Measurements from ENCODE around the gene NEDD9. TPM values are rescaled to one million over a fixed set of nuclear protein-coding genes. Genes with fewer than 3 reads are reported as not detected.

Gene NEDD9
- total and polyA plus RNA-seq, 3 experiments from 2014 or later = 39.9 to 41.0 (median 40.2) TPM

- H3K27me3 ChIP-seq (ENCODE audit: insufficient read depth, low read length, poor library complexity, severe bottlenecking) = no peaks in the 10 kb centered on the region
- Mint-ChIP-seq H3K9me3 (no peaks in the 10 kb centered on the region), H3K27me3 (no peaks in the 10 kb centered on the region), H3K36me3 (peaks cover 12 to 82% (median 23%) of the 10 kb centered on the region in 3 donors), H3K27ac (no peak overlapping the region), H3K4me1 (peaks cover 60 to 74% (median 70%) of the 10 kb centered on the region in 3 donors), H3K4me3 (no peak overlapping the region)
- no peak overlapping the region for H3K27ac ChIP-seq (ENCODE audit: low read depth, low read length)
- ChIA-PET CTCF (no interaction called here), POLR2A (no interaction called here)
- DNase-seq = no peak
- peaks cover 15% of the 10 kb centered on the region for H3K4me1 ChIP-seq (ENCODE audit: insufficient read depth, low read length)
- H3K4me3 ChIP-seq (ENCODE audit: low read length) = no peak overlapping the region
- peaks cover 9% of the 10 kb centered on the region for H3K36me3 ChIP-seq (ENCODE audit: insufficient read depth, low read length)
- H3K9me3 ChIP-seq (ENCODE audit: low read length) = no peaks in the 10 kb centered on the region
Measured at GRCh38 chr6:11212664-11213063, 19.8 kb downstream of the NEDD9 start.

GRCh38 chr6:11211254-11211653, 21.2 kb downstream of the NEDD9 start:
- H3K4me1 ChIP-seq (ENCODE audit: insufficient read depth, low read length) = peaks cover 15% of the 10 kb centered on the region
- H3K27me3 Mint-ChIP-seq = no peaks in the 10 kb centered on the region
- CTCF ChIA-PET = no interaction called here

GRCh38 chr6:11210386-11211138, 21.9 kb downstream of the NEDD9 start:
- H3K9me3 Mint-ChIP-seq = no peaks in the 10 kb centered on the region
- ChIA-PET CTCF (no interaction called here), POLR2A (no interaction called here)
- Histone ChIP-seq H3K36me3 (ENCODE audit: insufficient read depth, low read length) (peaks cover 9% of the 10 kb centered on the region), H3K4me3 (ENCODE audit: low read length) (no peak overlapping the region), H3K27ac (ENCODE audit: low read depth, low read length) (no peak overlapping the region), H3K9me3 (ENCODE audit: low read length) (no peaks in the 10 kb centered on the region), H3K4me1 (ENCODE audit: insufficient read depth, low read length) (peaks cover 15% of the 10 kb centered on the region), H3K27me3 (ENCODE audit: insufficient read depth, low read length, poor library complexity, severe bottlenecking) (no peaks in the 10 kb centered on the region)
- DNase-seq = no peak
- peak overlapping the region in 3 of 7 donors; percentile 16 to 44 (median 33) for H3K4me3 Mint-ChIP-seq
- peaks cover 12 to 84% (median 30%) of the 10 kb centered on the region in 3 donors for H3K36me3 Mint-ChIP-seq
- peak overlapping the region in 6 of 8 donors; percentile 13 to 84 (median 68) for H3K27ac Mint-ChIP-seq
- peaks cover 52 to 77% (median 75%) of the 10 kb centered on the region in 3 donors for H3K4me1 Mint-ChIP-seq
- H3K27me3 Mint-ChIP-seq = no peaks in the 10 kb centered on the region

More at GRCh38 chr6:11211254-11211653, 21.2 kb downstream of the NEDD9 start:
- Mint-ChIP-seq H3K4me3 (peak overlapping the region in 4 of 7 donors; percentile 16 to 75 (median 50)), H3K36me3 (peaks cover 12 to 87% (median 27%) of the 10 kb centered on the region in 3 donors), H3K27ac (peak overlapping the region in 6 of 8 donors; percentile 50 to 84 (median 69)), H3K9me3 (no peaks in the 10 kb centered on the region), H3K4me1 (peaks cover 54 to 77% (median 71%) of the 10 kb centered on the region in 3 donors)
- POLR2A ChIA-PET = no interaction called here
- H3K4me3 ChIP-seq (ENCODE audit: low read length) = no peak overlapping the region
- peaks cover 9% of the 10 kb centered on the region for H3K36me3 ChIP-seq (ENCODE audit: insufficient read depth, low read length)
- H3K27ac ChIP-seq (ENCODE audit: low read depth, low read length) = no peak overlapping the region
- no peaks in the 10 kb centered on the region for H3K9me3 ChIP-seq (ENCODE audit: low read length)
- no peaks in the 10 kb centered on the region for H3K27me3 ChIP-seq (ENCODE audit: insufficient read depth, low read length, poor library complexity, severe bottlenecking)
- no peak for DNase-seq

- H3K27me3 ChIP-seq (ENCODE audit: insufficient read depth, low read length, poor library complexity, severe bottlenecking) = no peaks in the 10 kb centered on the region
- H3K27ac ChIP-seq (ENCODE audit: low read depth, low read length) = no peak overlapping the region
- peak overlapping the region in 1 of 7 donors; percentile 6 for H3K4me3 Mint-ChIP-seq
- H3K4me3 ChIP-seq (ENCODE audit: low read length) = no peak overlapping the region
- POLR2A ChIA-PET = no interaction called here
- H3K4me1 Mint-ChIP-seq = peaks cover 48 to 77% (median 70%) of the 10 kb centered on the region in 3 donors
- peak overlapping the region in 6 of 8 donors; percentile 1 to 82 (median 50) for H3K27ac Mint-ChIP-seq
- H3K9me3 ChIP-seq (ENCODE audit: low read length) = no peaks in the 10 kb centered on the region
- no peak for DNase-seq
- no peaks in the 10 kb centered on the region for H3K9me3 Mint-ChIP-seq
- CTCF ChIA-PET = no interaction called here
- peaks cover 9% of the 10 kb centered on the region for H3K36me3 ChIP-seq (ENCODE audit: insufficient read depth, low read length)
- H3K27me3 Mint-ChIP-seq = no peaks in the 10 kb centered on the region
- peaks cover 15% of the 10 kb centered on the region for H3K4me1 ChIP-seq (ENCODE audit: insufficient read depth, low read length)
- H3K36me3 Mint-ChIP-seq = peaks cover 12 to 82% (median 27%) of the 10 kb centered on the region in 3 donors
Measured at GRCh38 chr6:11209906-11210305, 22.6 kb downstream of the NEDD9 start.

- no peak for DNase-seq
- H3K27me3 Mint-ChIP-seq = no peaks in the 10 kb centered on the region
- H3K9me3 Mint-ChIP-seq = no peaks in the 10 kb centered on the region
- H3K27ac Mint-ChIP-seq = peak overlapping the region in 6 of 8 donors; percentile 13 to 72 (median 51)
- CTCF ChIA-PET = no interaction called here
- H3K27ac ChIP-seq (ENCODE audit: low read depth, low read length) = no peak overlapping the region
- H3K36me3 ChIP-seq (ENCODE audit: insufficient read depth, low read length) = peaks cover 9% of the 10 kb centered on the region
- H3K4me1 ChIP-seq (ENCODE audit: insufficient read depth, low read length) = peaks cover 15% of the 10 kb centered on the region
- POLR2A ChIA-PET = no interaction called here
- H3K4me1 Mint-ChIP-seq = peaks cover 48 to 78% (median 67%) of the 10 kb centered on the region in 3 donors
- H3K4me3 Mint-ChIP-seq = no peak overlapping the region
- no peak overlapping the region for H3K4me3 ChIP-seq (ENCODE audit: low read length)
- H3K36me3 Mint-ChIP-seq = peaks cover 12 to 78% (median 26%) of the 10 kb centered on the region in 3 donors
- H3K9me3 ChIP-seq (ENCODE audit: low read length) = no peaks in the 10 kb centered on the region
- H3K27me3 ChIP-seq (ENCODE audit: insufficient read depth, low read length, poor library complexity, severe bottlenecking) = no peaks in the 10 kb centered on the region
Measured at GRCh38 chr6:11209369-11209768, 23.1 kb downstream of the NEDD9 start.

GRCh38 chr6:11208854-11209253, 23.6 kb downstream of the NEDD9 start:
- H3K36me3 Mint-ChIP-seq = peaks cover 11 to 76% (median 26%) of the 10 kb centered on the region in 3 donors
- peaks cover 9% of the 10 kb centered on the region for H3K36me3 ChIP-seq (ENCODE audit: insufficient read depth, low read length)
- CTCF ChIA-PET = no interaction called here

GRCh38 chr6:11208267-11208666, 24.2 kb downstream of the NEDD9 start:
- Mint-ChIP-seq H3K4me3 (peak overlapping the region in 1 of 7 donors; percentile 40), H3K36me3 (peaks cover 6 to 76% (median 30%) of the 10 kb centered on the region in 3 donors), H3K4me1 (peaks cover 51 to 83% (median 72%) of the 10 kb centered on the region in 3 donors), H3K27me3 (no peaks in the 10 kb centered on the region), H3K27ac (peak overlapping the region in 4 of 8 donors; percentile 47 to 84 (median 66)), H3K9me3 (no peaks in the 10 kb centered on the region)
- no peak for DNase-seq
- ChIA-PET CTCF (no interaction called here), POLR2A (no interaction called here)
- no peaks in the 10 kb centered on the region for H3K9me3 ChIP-seq (ENCODE audit: low read length)
- no peaks in the 10 kb centered on the region for H3K27me3 ChIP-seq (ENCODE audit: insufficient read depth, low read length, poor library complexity, severe bottlenecking)
- H3K27ac ChIP-seq (ENCODE audit: low read depth, low read length) = no peak overlapping the region
- H3K36me3 ChIP-seq (ENCODE audit: insufficient read depth, low read length) = peaks cover 7% of the 10 kb centered on the region
- H3K4me1 ChIP-seq (ENCODE audit: insufficient read depth, low read length) = peaks cover 20% of the 10 kb centered on the region
- no peak overlapping the region for H3K4me3 ChIP-seq (ENCODE audit: low read length)

More at GRCh38 chr6:11208854-11209253, 23.6 kb downstream of the NEDD9 start:
- Histone ChIP-seq H3K27ac (ENCODE audit: low read depth, low read length) (no peak overlapping the region), H3K4me1 (ENCODE audit: insufficient read depth, low read length) (peaks cover 15% of the 10 kb centered on the region), H3K27me3 (ENCODE audit: insufficient read depth, low read length, poor library complexity, severe bottlenecking) (no peaks in the 10 kb centered on the region), H3K4me3 (ENCODE audit: low read length) (no peak overlapping the region), H3K9me3 (ENCODE audit: low read length) (no peaks in the 10 kb centered on the region)
- no peak for DNase-seq
- H3K4me3 Mint-ChIP-seq = no peak overlapping the region
- no peaks in the 10 kb centered on the region for H3K27me3 Mint-ChIP-seq
- no peaks in the 10 kb centered on the region for H3K9me3 Mint-ChIP-seq
- H3K4me1 Mint-ChIP-seq = peaks cover 50 to 83% (median 71%) of the 10 kb centered on the region in 3 donors
- peak overlapping the region in 1 of 8 donors; percentile 51 for H3K27ac Mint-ChIP-seq
- POLR2A ChIA-PET = no interaction called here

GRCh38 chr6:11207199-11207968, 25.1 kb downstream of the NEDD9 start:
- Histone ChIP-seq H3K27ac (ENCODE audit: low read depth, low read length) (no peak overlapping the region), H3K4me1 (ENCODE audit: insufficient read depth, low read length) (peaks cover 28% of the 10 kb centered on the region), H3K36me3 (ENCODE audit: insufficient read depth, low read length) (peaks cover 5% of the 10 kb centered on the region), H3K27me3 (ENCODE audit: insufficient read depth, low read length, poor library complexity, severe bottlenecking) (no peaks in the 10 kb centered on the region), H3K9me3 (ENCODE audit: low read length) (no peaks in the 10 kb centered on the region), H3K4me3 (ENCODE audit: low read length) (no peak overlapping the region)
- H3K27me3 Mint-ChIP-seq = no peaks in the 10 kb centered on the region
- CTCF ChIA-PET = interaction anchor here (1.0 kb wide), 1 partner anchor 26 kb away, joined by 3 read pairs; no protein-coding TSS in a partner anchor
- no peak overlapping the region for H3K4me3 Mint-ChIP-seq
- H3K27ac Mint-ChIP-seq = peak overlapping the region; percentile 1 to 82 (median 72)
- peaks cover 0 to 72% (median 28%) of the 10 kb centered on the region in 3 donors for H3K36me3 Mint-ChIP-seq
- peaks cover 53 to 85% (median 74%) of the 10 kb centered on the region in 3 donors for H3K4me1 Mint-ChIP-seq
- no peaks in the 10 kb centered on the region for H3K9me3 Mint-ChIP-seq
- POLR2A ChIA-PET = no interaction called here
- DNase-seq = no peak

Measured in CD8-positive, alpha-beta memory T cell (primary cell).